HG03108 (cell line): ENCODE measurements around the gene ZNF669.

Experiments used
- ATAC-seq: cut with Tn5 transposase; IDR thresholded peaks from one replicate; pipeline ENCODE4 v1.9.1; 2021; ENCODE audit warnings: moderate library complexity; ENCODE audit not compliant: unreplicated experiment

Gene ZNF669

DNA sequence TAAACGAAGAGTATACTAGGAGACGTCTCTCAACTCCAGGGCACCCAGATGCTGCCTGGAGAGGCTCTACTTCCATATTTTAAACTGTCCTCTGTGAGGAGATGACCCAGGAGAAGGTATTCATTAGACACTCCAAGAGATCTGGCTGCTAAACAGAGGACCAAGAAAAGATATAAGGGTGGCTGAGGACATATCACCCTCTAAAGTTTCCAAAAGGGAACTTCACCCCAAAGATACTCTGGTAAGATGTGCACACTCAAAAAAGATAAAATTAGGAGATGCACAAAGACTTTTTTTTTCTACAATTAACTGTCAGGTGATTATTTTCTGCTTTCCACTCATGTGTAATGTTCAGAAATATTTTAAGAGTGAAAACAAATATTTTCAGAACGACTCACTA, 26.9 kb downstream of the ZNF669 start:
- ATAC-seq, result no peak

DNA sequence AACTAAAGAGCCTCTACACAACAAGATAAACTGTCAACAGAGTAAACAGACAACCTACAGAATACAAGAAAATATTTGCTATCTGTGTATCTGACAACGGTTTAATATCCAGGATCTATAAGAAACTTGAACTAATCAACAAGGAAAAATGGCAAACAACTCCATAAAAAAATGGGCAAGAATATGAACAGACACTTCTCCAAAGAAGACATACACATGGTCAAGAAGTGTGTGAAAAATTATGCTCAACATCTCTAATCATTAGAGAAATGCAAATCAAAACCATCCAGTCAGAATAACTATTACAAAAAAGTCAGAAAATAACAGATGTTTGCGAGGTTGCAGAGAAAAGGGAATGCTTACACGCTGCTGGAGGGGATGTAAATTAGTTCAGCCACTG, 33.5 kb downstream of the ZNF669 start:
- ATAC-seq, result no peak

DNA sequence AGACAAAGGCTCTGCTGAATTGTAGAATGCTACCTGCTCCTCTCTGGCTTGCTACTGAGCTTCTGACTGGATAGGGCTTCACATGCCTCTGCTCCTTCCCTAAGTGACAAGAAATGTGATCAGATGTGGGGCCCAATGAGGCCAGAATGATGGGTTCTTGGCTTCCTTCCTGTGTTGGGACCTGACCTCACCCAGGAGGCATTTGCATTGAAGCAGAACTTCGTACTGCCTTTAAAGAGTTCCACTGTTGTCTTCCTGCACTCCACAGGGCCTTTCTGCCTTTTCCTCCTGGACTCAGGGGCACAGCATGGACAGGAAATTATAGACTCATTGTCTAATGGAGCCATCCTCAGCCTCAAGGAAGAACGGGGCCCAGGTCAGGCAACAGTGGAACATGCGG, 39.9 kb downstream of the ZNF669 start:
- no peak for ATAC-seq

DNA sequence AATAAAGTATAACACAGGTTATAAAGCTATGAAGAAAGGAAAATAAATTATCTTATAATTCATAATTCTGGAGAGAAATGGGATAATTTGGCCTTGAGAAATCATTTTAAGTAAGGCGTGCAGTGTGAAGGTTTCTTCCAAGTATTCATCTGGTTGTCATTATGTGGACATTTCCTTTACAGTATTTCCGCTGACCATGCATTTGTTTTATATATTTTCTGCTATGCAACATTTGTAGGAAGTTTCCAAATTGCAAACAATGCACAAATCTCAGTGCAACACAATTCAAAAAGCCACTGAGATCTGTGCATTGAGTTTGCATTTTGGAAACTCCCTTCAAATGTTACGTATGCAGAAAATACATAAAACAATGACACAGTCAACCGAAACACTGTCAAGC, 43.4 kb downstream of the ZNF669 start:
- ATAC-seq, result no peak

- ATAC-seq, result no peak
Measured at GRCh38 chr1:247056071-247056470, 48.1 kb downstream of the ZNF669 start.

- ATAC-seq, result no peak
Measured at GRCh38 chr1:247054992-247055415, 49.2 kb downstream of the ZNF669 start.
